GM21423 (cell line): ENCODE data around the gene CILP2.

ENCODE experiments used
- ATAC-seq: cut with Tn5 transposase; IDR thresholded peaks from one replicate; pipeline ENCODE4 v1.9.1; 2021; ENCODE audit warnings: mild to moderate bottlenecking, moderate library complexity; ENCODE audit not compliant: unreplicated experiment

The CILP2 gene

DNA sequence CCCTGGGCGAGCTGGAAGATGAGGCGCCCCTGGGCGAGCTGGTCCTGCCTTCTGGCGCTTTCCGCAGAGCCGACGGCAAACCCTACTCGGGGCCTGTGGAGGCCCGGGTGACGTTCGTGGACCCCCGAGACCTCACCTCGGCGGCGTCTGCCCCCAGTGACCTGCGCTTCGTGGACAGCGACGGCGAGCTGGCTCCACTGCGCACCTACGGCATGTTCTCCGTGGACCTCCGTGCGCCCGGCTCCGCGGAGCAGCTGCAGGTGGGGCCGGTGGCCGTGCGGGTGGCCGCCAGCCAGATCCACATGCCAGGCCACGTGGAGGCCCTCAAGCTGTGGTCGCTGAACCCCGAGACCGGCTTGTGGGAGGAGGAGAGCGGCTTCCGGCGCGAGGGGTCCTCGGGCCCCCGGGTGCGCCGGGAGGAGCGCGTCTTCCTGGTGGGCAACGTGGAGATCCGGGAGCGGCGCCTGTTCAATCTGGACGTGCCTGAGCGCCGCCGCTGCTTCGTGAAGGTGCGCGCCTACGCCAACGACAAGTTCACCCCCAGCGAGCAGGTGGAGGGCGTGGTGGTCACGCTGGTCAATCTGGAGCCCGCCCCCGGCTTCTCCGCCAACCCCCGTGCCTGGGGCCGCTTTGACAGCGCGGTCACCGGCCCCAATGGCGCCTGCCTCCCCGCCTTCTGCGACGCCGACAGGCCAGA is 6.3 kb downstream of the CILP2 start:
- ATAC-seq: no peak

DNA sequence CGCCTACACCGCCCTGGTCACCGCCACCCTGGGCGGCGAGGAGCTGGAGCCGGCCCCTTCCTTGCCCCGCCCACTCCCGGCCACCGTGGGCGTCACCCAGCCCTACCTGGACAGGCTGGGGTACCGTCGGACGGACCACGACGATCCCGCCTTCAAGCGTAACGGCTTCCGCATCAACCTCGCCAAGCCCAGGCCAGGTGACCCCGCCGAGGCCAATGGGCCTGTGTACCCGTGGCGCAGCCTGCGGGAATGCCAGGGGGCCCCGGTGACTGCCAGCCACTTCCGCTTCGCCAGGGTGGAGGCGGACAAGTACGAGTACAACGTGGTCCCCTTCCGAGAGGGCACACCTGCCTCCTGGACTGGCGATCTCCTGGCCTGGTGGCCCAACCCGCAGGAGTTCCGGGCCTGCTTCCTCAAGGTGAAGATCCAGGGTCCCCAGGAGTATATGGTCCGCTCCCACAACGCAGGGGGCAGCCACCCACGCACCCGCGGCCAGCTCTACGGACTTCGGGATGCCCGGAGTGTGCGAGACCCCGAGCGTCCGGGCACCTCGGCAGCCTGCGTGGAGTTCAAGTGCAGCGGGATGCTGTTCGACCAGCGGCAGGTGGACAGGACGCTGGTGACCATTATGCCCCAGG is 7.0 kb downstream of the CILP2 start:
- no peak for ATAC-seq

DNA sequence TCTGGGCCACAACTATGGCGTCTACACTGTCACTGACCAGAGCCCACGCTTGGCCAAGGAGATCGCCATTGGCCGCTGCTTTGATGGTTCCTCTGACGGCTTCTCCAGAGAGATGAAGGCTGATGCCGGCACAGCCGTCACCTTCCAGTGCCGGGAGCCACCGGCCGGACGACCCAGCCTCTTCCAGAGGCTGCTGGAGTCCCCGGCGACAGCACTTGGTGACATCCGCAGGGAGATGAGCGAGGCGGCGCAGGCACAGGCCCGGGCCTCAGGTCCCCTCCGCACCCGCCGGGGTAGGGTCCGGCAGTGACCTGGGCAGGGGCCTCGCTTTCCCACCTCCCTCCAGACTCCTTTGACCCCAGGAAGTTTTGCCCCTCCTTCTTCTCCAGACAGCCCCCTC is 7.6 kb downstream of the CILP2 start:
- ATAC-seq: no peak

DNA sequence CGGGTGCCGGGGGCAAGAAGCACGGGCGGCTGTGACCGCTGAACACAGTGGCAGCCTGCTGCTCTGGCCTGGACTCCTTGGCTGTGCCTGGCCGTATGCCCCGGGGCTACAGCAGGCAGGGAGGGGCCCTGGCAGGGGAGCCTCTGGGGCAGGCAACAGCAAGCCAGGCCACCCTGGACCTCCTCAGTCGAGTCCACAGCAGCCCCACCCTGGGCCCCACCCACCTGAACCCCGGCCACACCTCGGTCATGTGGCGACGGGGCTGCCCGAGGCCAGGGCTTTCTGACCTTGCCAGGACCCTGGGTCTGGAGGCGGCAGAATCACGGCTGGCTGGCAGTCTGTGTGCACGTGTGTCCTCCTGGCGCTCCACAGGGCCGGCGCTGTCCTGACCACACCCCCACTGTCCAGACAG is 8.7 kb downstream of the CILP2 start:
- no peak for ATAC-seq

DNA sequence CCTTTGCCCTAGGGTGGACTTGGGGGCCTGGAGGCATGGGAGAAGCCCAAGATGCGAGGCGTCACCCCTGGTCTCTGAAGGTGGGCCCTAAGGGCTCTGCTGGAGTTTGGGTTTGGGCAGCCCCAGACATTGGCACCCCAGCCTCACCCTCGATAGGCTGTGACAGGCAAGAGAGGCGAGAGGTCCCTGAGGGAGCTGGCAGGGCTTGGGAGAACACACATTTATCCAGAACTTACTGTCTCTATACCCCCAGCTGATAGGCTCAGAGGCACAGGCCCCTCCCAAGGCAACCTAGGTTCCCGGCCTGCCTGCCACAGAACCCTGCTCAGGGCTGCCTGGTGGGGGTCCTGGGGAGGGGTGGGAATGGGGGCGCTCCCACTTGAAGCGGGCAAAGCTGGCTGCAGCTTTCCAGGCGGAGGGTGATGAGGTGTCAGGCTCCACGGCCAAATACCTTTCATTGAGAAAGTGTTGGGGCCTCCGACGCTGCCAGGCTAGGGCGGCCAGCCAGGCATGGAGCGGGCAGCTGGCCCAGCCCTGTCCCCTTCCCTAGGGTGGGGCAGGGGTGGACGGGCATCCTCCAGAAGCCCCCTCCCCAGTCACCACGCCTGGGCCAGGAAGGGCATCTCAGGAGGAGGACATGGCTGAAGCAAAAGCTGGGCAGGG is 9.7 kb downstream of the CILP2 start:
- ATAC-seq: no peak

DNA sequence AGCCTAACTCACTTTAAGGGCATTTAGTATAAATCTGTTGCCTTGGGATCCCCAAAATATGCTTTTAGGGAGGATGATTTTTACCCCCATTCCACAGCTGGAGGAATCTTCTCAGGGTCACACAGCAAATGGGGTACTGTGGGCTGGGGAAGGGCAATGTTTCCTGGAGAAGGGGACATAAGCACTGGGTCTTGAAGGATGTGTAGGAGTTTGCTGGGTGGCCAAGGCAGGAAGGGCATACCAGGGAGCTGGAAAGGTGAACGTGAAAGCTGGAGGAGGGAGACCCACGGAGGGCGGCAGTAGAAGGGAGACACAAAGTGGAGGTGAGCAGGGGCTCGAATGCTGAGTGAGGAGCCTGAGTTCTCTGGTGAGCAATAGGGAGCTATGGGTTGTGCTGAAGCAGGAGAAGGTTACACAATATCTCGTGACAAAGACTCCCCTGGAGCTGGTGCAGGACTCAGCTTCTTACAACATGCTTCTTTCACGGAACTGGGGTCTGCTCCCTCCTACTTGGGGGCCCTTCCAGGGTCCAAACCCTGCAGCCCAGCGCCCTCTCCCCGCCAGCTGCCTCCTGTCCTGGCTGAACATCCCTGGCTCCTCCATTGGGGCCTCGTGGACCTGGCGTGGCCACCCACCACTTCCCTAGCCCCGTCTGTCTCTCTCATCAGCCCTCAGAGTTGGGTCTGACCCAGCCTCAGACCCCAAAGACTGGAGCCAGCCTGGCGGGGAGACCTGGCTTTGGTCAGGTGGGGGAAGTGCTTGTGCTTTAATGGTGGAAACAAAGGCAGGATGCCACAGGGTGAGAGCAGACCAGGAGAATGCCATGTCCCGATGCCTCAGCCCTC is 11.1 kb downstream of the CILP2 start:
- ATAC-seq: no peak

DNA sequence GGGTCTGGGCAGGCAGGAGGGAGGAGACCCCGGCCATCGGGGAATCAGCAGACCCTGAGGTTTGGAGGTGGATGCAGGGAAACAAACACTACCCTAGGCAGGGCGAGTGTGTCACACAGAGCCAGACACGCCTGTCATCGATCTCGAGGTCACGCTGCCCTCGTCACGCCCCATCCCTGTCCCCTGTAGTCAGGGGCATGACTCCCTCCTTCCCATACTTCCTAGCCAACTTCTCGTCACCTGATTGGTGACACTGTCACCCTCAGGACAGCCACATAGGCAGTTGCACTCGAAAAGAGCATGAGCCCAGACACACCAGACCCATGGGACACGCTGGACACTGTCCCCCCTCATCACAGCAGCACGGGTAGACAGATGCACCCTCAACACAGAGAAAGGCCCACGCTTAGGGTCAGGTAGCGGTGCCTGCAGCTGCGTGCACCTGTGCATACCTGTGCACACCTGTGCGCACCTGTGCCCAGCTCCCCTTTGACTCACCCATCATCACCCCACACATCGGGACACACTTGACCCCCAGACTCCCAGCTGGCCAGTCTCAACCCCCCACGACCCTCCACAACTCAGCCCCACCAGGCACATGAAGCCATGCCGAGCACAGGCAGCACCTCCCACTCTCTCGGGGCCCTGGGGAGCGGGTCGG is 11.9 kb downstream of the CILP2 start:
- ATAC-seq: no peak

DNA sequence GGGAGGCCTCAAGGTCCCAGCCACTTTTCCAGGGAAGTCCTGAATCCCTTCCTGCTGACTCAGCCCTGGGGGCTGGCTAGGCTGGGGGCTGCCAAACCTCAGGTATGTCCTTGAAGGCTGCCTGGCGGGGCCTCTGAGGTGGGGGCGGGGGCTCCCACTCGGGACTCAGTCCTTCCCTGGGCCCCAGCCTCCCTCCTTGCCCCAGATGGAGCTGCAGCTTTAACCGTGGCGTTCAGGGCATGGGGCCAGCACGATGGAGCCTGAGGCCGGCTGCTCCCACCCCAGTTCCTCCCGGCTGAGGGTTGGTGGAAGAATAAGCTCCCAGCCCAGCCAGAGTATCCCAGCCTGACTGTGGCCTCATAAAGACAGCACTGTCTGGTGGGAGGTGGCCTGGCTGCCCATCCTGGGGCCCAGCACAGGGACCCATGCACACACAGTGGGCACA is 12.4 kb downstream of the CILP2 start:
- ATAC-seq: no peak

DNA sequence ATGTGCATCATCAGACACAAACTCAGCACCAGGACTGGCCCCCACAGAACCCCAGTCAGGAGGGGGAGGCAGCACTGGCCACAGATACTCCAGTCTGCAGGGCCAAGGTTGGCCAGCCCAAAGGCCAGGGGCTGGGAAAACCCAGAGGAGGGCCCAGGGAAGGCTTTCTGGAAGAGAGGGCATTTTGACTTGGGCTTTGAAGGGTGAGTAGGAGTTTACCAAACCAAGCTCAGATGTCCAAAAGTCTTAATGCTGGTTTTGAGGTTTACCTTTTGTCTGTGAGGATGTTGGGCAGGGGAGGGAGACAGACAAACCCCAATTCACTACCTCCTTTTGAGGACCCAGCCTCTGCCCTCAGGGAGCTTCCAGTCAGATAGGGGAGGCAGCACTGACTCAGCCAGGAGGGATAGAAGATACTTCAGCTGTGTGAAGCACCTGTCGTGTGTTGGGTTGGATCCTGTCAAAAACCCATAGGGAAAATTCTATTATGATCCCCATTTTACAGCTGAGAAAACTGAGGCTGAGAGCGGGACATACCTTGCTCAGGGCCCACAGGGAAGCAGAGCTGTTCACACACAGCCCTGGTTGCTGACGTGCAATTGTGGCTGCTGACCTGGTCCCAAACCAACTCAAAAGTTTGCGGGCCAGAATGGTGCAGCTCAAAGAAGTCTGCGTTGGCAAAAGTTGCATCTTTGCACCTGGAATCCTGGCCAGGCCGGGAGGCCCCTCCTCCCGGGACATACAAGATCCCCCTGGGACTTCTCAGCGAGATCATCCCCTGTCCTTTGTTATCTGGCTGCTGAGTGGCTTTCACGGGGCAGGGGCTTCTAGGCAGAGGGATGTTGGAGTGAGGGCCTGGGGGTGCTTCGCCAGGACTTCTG is 13.1 kb downstream of the CILP2 start:
- ATAC-seq: no peak

DNA sequence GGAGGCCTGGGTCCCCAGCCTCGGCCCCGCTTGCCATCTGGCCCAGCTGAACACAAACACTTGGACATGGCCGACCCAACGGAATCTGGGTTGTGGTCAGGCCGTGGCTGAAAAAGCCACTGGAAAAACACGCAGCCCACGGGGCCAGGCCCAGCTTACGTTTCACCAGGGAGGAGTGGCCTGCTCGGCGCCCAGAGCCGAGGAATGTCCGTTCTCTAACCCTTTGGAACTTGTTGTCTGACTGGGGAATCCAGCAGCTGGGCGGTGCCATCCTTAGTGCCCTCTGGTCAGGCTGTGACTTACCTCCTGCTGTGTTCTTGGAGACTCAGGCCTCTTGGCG is 13.8 kb downstream of the CILP2 start:
- ATAC-seq: no peak

DNA sequence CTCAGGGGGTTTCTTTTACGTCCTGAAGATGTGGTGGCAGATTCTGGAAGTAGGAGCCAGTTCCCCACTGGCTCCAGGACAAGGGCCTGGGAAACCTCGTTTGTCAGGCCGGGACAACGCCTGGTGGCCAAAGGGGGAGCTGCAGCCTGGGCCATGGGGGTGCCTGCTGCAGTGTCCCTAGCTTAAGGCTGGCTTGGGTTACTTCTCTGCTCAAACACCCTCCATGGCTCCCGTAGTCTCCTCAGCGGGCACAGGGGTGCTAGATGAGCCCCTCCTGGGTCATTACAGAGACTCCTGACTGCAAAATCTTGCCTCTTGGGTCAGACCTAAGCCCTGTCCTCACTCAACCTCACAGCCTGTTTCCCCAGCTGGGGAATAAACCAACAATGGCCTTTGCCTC is 14.7 kb downstream of the CILP2 start:
- no peak for ATAC-seq

DNA sequence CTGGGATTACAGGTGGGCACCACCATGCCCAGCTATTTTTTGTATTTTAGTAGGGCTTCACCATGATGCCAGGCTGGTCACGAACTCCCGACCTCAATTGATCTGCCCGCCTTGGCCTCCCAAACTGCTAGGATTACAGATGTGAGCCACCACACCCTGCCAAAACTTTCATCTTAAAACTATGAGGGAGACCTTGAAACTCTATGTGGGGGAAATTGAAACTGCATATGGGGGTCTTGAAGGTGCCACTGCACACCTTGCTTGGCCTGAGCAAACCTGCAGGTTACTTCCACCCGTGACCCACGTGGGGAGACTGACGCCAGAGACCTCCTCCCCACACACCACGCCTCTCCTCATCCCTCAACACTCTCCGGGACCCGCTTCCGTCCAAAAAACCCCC is 15.6 kb downstream of the CILP2 start:
- no peak for ATAC-seq

DNA sequence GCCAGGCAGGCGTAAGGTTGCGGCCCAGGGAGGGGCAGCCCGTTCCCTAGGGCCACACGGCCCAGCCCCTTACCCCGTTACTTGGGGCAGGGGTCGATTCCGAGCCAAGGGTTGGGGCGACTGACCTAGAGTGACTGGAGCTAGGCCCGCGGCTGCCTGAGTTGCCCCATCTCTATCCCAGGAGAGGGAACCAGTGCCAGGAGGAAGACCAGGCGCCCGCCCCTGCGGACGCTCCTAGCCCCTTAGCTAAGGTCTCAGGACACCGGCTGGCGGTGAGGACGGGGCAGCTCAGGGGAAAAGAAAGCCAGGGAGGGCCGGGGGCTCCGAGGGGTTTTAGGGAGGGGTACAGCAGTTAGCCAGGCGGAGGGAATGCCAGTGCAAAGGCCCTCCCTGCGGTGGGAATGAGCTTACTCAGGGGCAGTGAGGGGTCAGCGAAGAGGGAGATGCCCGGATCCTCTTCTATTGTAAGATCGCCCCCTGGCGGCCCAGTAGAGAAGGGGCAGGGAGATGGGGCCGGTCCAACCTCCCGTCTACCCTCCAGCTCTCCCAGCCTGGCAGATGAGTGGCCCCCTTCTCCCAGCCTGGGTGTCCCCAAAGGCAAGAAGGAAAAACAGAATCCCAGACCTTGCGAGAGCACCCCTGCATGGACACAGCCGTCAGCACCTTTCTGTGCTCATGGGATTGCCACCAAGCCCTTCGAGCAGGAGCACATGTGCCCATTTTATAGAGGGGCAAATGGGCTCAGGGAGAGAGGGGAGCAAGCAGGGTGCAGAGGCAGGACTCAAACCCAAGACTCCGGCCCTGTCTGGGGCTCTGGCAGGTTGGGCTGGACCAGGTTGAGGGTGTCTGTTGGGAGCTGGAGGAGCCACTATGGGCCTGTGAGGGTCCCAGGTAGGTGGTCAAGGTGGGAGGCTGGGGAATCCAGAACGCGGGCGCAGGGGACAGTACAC is 16.3 kb downstream of the CILP2 start:
- no peak for ATAC-seq

DNA sequence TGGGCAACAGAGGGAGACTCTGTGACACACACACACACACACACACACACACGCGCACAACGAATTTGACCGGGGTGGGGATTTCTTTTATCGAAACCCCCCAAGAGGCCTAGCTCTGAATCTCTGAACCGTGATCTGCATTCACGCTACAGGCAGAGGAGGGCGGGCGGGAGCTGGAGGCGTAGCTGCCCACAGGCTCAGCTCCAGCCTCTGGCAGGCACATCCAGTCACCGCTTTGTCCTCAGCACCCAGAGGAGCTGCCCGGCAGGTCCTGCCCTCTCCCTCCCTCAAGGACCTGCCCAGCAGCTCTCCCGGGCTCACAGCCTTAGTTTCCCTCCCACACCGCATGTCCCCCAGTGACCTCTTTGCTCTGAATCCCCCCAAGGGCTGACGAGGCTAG is 20.0 kb downstream of the CILP2 start:
- ATAC-seq: no peak

DNA sequence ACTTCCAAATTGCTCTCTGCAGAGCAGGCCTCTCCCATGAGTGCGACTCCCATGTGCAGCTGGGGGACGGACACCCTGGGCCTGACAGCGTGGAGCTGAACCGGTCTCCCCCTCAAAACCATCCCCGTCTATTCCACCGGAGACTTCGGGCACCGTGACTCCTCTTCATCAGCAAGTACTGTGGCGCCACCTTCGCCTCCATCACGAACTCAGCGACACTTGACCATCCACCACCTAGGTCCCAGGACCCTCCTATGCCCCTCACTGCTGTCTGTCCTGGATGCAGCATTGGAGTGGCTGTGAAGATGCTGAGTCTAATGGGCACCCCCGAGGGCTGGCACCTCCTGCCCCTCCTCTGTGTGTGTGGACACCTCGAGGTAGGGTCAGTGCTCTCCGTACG is 20.6 kb downstream of the CILP2 start:
- ATAC-seq: no peak

DNA sequence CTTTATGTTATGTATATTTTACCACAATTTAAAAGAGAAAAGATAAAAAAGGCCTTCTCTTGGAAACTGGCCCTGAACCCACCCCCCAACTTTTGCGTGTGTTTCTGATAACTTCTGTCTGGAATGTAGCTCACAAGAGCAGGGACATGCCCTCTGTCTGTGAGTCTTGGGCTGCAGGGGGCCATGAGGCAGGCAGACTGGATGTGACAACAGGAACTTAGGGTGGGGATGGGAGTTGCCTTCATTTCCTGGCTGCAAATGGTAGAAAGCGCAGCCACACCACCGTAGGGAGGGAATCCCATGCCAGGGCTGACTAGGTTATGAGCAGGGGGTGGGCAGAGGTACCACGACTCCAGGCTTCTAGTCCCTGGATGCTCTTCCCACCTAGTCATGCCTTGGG is 21.9 kb downstream of the CILP2 start:
- ATAC-seq: no peak

DNA sequence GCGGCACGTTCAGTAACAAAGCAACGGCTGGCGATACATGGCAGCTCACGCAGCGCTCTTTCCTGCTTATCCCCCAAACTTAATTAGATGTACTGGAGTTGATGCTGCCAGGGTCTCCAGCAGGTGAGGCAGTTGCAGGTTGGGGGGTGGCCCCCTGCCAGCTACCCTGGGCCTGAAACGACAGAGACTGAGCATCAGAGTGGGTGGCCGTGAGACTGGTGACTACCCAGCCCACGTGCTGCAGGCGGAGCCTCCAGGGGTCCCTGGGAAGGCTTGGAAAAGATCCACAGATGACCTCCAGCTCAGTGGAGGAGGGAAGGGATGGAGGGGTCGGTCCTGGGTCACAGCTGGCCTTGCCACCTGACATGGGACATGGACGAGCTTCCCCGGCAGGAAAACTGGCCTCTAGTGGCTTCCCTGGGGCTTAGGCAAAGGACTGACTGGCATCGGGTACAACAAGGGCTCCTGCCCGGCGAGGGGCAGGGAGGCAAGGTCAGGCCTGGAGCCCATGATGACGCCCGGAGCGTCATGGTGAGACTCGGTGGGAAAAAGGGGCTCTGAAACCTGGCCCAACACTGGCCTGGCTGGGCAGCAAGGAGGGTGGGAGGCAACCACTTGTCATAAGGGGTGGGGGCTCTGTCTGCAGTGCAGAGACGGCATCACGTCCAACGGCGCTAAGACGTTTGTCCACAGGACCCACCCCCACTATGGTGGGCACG is 24.0 kb downstream of the CILP2 start:
- no peak for ATAC-seq

DNA sequence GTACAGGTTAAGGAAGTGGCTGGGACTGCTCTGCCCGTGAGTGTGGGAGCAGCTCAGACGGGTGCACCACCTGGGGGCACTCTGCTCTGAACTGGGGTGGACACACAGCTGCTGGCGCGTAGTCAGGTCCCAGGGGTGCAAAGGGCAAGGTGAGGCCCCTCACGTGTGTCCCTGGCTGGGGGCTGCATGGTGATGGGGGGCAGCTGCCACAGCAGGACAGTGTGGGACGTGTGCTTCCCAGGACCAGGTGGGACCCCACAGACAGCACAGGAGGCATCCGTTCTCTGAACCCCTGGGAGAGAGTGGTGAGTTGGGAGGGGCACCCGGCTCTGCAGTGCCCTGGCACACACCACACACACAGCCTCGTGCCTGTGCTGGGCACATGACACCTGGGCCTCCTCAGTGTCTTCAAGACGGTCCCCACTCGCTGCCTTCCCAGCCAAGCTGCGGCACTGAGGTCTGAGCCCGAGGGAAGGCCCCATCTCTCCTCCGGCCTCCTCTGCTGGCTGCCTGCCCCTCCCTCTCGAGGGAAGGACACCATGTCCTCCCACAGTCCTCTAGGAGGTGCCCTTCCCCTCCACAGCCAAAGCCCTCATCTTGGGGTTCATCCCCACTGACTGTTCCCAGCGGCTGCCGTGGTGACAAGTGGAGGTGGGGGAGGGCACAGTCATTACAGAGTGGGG is 24.7 kb downstream of the CILP2 start:
- ATAC-seq: no peak
